C4-2B (cell line): Measurements from ENCODE around the gene NFKBIE.

ENCODE experiments used
- CTCF ChIP-seq: fragments of 450-650 bp; conservative IDR thresholded peaks from 2 replicates; pipeline ENCODE4 v1.5.1; 2017; ENCODE audit warnings: mild to moderate bottlenecking
- ZFX ChIP-seq: fragments of 450-650 bp; IDR thresholded peaks from 2 replicates; pipeline ENCODE4 v1.6.1; 2017

- TF ChIP-seq CTCF (no peak), ZFX (no peak)
Observed at GRCh38 chr6:44309092-44309491, 43.7 kb upstream of the NFKBIE start.
